ENCODE data around the gene FGD2. TPM values are rescaled to one million over a fixed set of nuclear protein-coding genes. Genes with fewer than 3 reads are reported as not detected.

Gene FGD2
- total RNA-seq: 10 to 100 TPM; 15.1 to 15.5 TPM
- long read RNA-seq, partial matches to known transcripts: 1 of 2 reads
- long read RNA-seq, other reads (novel, unspliced or antisense): 0 of 2 reads

- no peak for DNase-seq
- peak in 1 of 2 donors; percentile 11 for ATAC-seq
- intact Hi-C loops (cut with DNase I): no loop called here
Observed at GRCh38 chr6:37005061-37005810, at the start of gene FGD2. TSS of gene FGD2 (plus strand) at chr6:37005655. CDS start at chr6:37005818, 163 bp downstream.

- intact Hi-C loops (cut with DNase I): no loop called here
- no peak for DNase-seq
- peak; percentile 14 to 73 for ATAC-seq
Observed at GRCh38 chr6:36955671-36956445, 49.6 kb upstream of the FGD2 start.

GRCh38 chr6:36956446-36956820, 49.0 kb upstream of the FGD2 start:
- DNase-seq (no peak), ATAC-seq (no peak)
- intact Hi-C loops (cut with DNase I): no loop called here

- DNase-seq (no peak), ATAC-seq (no peak)
- intact Hi-C loops (cut with DNase I): no loop called here
Observed at GRCh38 chr6:36957773-36958271, 47.6 kb upstream of the FGD2 start.

- no peak for ATAC-seq
- intact Hi-C loops (cut with DNase I): no loop called here
- no peak for DNase-seq
Observed at GRCh38 chr6:36958775-36959554, 46.5 kb upstream of the FGD2 start.

GRCh38 chr6:36959555-36960250, 45.8 kb upstream of the FGD2 start:
- ATAC-seq: no peak
- no peak for DNase-seq
- intact Hi-C loops (cut with DNase I): loop anchor here in 1 of 2 donors (10.0 kb wide), 1 partner anchor 55 kb away; no protein-coding TSS in a partner anchor

GRCh38 chr6:36961441-36962435, 43.7 kb upstream of the FGD2 start:
- intact Hi-C loops (cut with DNase I): loop anchor here in 1 of 2 donors (10.0 kb wide), 1 partner anchor 57 kb away; no protein-coding TSS in a partner anchor
- DNase-seq (no peak), ATAC-seq (no peak)

- intact Hi-C loops (cut with DNase I): loop anchor here in 1 of 2 donors (10.0 kb wide), 1 partner anchor 58 kb away; no protein-coding TSS in a partner anchor
- peak; percentile 20 to 35 for ATAC-seq
Observed at GRCh38 chr6:36962874-36963273, 42.6 kb upstream of the FGD2 start.

GRCh38 chr6:36963451-36964290, 41.8 kb upstream of the FGD2 start:
- intact Hi-C loops (cut with DNase I): loop anchor here in 1 of 2 donors (10.0 kb wide), 1 partner anchor 59 kb away; no protein-coding TSS in a partner anchor
- ATAC-seq: peak; percentile 38 to 58
- no peak for DNase-seq

More at GRCh38 chr6:36962874-36963273, 42.6 kb upstream of the FGD2 start:
- peak; percentile 65 for DNase-seq

- ATAC-seq: no peak
- DNase-seq: no peak
- intact Hi-C loops (cut with DNase I): loop anchor here in 1 of 2 donors (10.0 kb wide), 1 partner anchor 60 kb away; no protein-coding TSS in a partner anchor
Observed at GRCh38 chr6:36964349-36964748, 41.1 kb upstream of the FGD2 start.

- DNase-seq: no peak
- no peak for ATAC-seq
- intact Hi-C loops (cut with DNase I): loop anchor here in 1 of 2 donors (10.0 kb wide), 1 partner anchor 60 kb away; no protein-coding TSS in a partner anchor
Observed at GRCh38 chr6:36964908-36965307, 40.5 kb upstream of the FGD2 start.

GRCh38 chr6:36967301-36967700, 38.2 kb upstream of the FGD2 start:
- intact Hi-C loops (cut with DNase I): loop anchor here in 1 of 2 donors (10.0 kb wide), 1 partner anchor 62 kb away; no protein-coding TSS in a partner anchor
- ATAC-seq (no peak), DNase-seq (no peak)

GRCh38 chr6:36967757-36968156, 37.7 kb upstream of the FGD2 start:
- no peak for ATAC-seq
- intact Hi-C loops (cut with DNase I): loop anchor here in 1 of 2 donors (10.0 kb wide), 1 partner anchor 63 kb away; no protein-coding TSS in a partner anchor
- DNase-seq: no peak

GRCh38 chr6:36968266-36968977, 37.0 kb upstream of the FGD2 start:
- DNase-seq (peak; percentile 80), ATAC-seq (peak in 1 of 2 donors; percentile 42)
- intact Hi-C loops (cut with DNase I): loop anchor here in 1 of 2 donors (10.0 kb wide), 1 partner anchor 64 kb away; no protein-coding TSS in a partner anchor

- no peak for DNase-seq
- ATAC-seq: peak in 1 of 2 donors; percentile 36
- intact Hi-C loops (cut with DNase I): loop anchor here in 1 of 2 donors (10.0 kb wide), 1 partner anchor 64 kb away; no protein-coding TSS in a partner anchor
Observed at GRCh38 chr6:36969240-36969691, 36.2 kb upstream of the FGD2 start.

All from left cardiac atrium (tissue), 4 donors.